Measurements from ENCODE around the gene CLPTM1.

DNA sequence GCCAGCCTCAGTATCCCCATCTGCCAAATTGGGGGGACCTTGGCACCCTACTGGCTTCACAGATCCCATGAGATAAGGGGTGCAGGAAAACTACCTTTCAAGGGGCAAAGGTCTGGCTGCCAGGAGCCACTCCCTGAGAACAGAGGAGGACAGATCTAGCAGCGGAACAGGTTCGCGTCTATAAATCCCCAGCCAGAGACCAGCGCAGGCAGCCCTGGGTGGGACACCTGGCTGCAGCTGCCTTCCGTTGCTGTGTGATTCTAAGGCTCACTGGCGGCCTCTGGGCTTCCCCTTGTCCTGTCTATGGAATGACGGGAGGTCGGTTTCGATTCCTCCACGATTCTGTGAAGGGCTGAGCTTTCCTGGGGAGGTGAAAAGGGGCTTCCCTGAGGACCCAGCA lies 53.4 kb downstream of the CLPTM1 start:
- TF ChIP-seq, protein P1, sequence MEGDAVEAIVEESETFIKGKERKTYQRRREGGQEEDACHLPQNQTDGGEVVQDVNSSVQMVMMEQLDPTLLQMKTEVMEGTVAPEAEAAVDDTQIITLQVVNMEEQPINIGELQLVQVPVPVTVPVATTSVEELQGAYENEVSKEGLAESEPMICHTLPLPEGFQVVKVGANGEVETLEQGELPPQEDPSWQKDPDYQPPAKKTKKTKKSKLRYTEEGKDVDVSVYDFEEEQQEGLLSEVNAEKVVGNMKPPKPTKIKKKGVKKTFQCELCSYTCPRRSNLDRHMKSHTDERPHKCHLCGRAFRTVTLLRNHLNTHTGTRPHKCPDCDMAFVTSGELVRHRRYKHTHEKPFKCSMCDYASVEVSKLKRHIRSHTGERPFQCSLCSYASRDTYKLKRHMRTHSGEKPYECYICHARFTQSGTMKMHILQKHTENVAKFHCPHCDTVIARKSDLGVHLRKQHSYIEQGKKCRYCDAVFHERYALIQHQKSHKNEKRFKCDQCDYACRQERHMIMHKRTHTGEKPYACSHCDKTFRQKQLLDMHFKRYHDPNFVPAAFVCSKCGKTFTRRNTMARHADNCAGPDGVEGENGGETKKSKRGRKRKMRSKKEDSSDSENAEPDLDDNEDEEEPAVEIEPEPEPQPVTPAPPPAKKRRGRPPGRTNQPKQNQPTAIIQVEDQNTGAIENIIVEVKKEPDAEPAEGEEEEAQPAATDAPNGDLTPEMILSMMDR (IDR thresholded peaks at IDR 0.05) = no peak
- no peak for TF ChIP-seq POLR2A (IDR thresholded peaks at IDR 0.05)

All from suprapubic skin (tissue), 3 donors.